Measurements from ENCODE around the gene MOB1B.
"Not testable (repeated sequence)": the region's sequence is repeated elsewhere in the genome, so short reads cannot be mapped to it uniquely, and the experiment has no call there.

Gene MOB1B

DNA sequence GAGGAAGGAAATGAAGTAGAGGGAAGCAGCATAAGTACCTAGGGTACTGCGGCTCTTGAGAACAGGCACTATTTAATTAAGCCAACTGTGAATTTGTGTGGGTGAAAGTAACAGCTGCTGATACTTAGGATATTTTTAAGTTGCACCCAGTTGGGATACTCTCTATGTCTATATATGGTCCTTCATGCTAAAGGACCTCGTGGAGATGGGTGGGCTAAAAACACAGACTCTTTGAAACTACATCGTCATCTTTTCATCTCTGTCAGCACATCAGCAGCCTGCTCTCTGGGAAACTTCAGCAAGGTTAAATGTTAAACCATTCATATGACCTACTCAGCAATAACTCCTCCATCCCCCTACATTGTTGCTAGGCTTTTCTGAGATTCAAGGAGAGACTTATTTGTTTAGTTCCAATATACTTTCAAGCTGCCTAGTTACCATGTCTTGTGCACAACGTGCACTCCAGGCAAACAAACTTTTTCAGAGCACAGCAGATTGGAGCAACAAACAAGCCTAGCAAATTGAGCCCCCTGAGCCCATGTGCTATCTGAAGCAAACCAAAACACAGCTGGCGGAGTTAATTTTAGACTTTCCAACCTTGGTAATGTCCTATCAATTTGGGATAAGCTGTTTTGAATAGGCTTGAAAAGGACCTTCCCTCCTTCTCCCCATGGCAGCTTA is 6.2 kb upstream of the MOB1B start:
- H3K27me3 ChIP-seq (ENCODE audit: insufficient read depth, insufficient read length) = no peaks in the 10 kb centered on the region
- no peak for TF ChIP-seq YY1 (IDR thresholded peaks at IDR 0.05; ENCODE audit: insufficient read depth, insufficient read length)
- TF ChIP-seq ZNF274 (IDR thresholded peaks at IDR 0.05; ENCODE audit: low read depth, low read length) = no peak
- no peak for TF ChIP-seq SUZ12 (IDR thresholded peaks at IDR 0.05; ENCODE audit: extremely low read depth, insufficient read depth, insufficient read length)
- H3K4me1 ChIP-seq (ENCODE audit: insufficient read depth, insufficient read length) = no peaks in the 10 kb centered on the region
- no peak for DNase-seq (ENCODE audit: low read depth, low spot score)
- H3K4me3 ChIP-seq (ENCODE audit: insufficient read length, low read depth) = no peak overlapping the region
- no peaks in the 10 kb centered on the region for H3K9me3 ChIP-seq (ENCODE audit: insufficient read depth, low read length)
- H3K36me3 ChIP-seq (ENCODE audit: insufficient read depth, insufficient read length, low read length) = no peaks in the 10 kb centered on the region
- no peak overlapping the region for H3K9ac ChIP-seq (ENCODE audit: insufficient read length, low read depth)

DNA sequence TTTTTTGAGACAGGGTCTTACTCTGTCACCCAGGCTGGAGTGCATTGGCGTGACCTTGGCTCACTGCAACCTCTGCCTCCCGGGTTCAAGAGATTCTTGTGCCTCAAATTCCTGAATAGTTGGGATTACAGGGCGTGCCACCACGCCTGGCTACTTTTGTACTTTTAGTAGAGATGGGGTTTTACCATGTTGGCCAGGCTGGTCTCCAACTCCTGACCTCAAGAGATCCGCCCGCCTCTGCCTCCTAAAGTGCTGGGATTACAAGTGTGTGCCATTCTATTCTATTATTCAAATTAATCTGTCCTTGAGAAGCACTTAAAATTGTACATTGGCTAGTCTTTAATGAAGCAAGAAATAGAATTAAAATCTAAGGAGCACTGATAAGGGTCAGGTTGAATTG is 3.6 kb upstream of the MOB1B start:
- not testable (repeated sequence) for H3K9ac ChIP-seq (ENCODE audit: insufficient read length, low read depth); H3K9me3 ChIP-seq (ENCODE audit: insufficient read depth, low read length); H3K4me1 ChIP-seq (ENCODE audit: insufficient read depth, insufficient read length); H3K4me3 ChIP-seq (ENCODE audit: insufficient read length, low read depth); DNase-seq (ENCODE audit: low read depth, low spot score); H3K27me3 ChIP-seq (ENCODE audit: insufficient read depth, insufficient read length); H3K36me3 ChIP-seq (ENCODE audit: insufficient read depth, insufficient read length, low read length)

DNA sequence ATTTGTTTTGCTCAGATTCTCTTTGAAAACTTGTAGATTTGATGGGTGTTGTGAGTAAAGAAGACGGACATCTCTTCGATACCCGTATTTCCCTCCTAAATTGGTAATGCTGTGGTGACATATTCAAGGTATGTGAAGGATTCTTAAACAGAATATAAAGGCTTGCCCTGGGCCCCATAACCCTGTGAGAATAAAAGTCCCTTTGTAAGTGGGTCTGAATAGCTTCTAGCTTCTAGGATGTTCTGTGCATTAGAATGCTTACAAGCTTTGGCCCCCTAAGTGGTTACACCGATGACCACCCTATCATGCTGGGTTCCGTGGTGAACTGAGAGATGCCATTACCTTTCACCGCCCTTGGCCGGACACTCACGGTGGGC is 574 bp upstream of the MOB1B start:
- Histone ChIP-seq H3K4me3 (ENCODE audit: insufficient read length, low read depth) (peak overlapping the region; percentile 73), H3K36me3 (ENCODE audit: insufficient read depth, insufficient read length, low read length) (peaks cover 15% of the 10 kb centered on the region), H3K4me1 (ENCODE audit: insufficient read depth, insufficient read length) (no peaks in the 10 kb centered on the region), H3K9ac (ENCODE audit: insufficient read length, low read depth) (peak overlapping the region; percentile 74), H3K9me3 (ENCODE audit: insufficient read depth, low read length) (no peaks in the 10 kb centered on the region), H3K27me3 (ENCODE audit: insufficient read depth, insufficient read length) (no peaks in the 10 kb centered on the region)
- no peak for DNase-seq (ENCODE audit: low read depth, low spot score)
- TF ChIP-seq YY1 (IDR thresholded peaks at IDR 0.05; ENCODE audit: insufficient read depth, insufficient read length) (no peak), SUZ12 (IDR thresholded peaks at IDR 0.05; ENCODE audit: extremely low read depth, insufficient read depth, insufficient read length) (no peak), ZNF274 (IDR thresholded peaks at IDR 0.05; ENCODE audit: low read depth, low read length) (no peak)

DNA sequence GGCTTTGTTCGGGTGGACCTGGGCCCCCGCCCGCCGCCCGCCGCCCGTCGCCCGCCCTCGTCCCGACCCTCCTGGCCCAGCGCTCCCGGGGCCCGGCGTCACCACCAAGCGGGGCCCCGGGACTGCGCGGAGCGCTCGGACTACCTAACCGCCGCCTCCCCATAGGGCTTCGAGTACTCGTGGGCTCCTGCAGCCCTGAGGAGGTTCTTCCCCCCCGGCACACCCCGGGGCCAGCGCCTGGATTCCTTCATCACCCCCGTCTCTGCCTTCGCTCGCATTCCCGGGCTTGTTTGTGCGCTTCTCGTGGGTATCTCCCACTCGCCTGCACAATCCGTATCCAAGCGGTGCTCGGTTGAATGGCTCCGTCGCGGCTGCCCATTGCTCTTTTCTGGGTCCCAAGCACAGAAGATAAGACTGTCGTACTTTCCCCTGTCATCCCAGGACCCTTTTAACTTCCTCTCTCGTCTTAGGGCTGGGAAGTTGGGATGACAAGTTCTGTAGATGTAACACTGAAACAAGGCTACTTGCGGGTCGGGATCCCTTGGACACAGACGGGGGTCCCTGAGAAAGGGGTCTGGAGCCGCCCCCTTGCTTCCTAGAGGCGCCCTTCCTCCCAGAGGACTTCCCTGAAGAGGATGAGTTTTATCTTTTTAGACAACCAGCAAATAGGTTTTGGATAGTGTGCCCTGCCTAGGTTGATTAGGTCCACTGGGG is 565 bp downstream of the MOB1B start:
- no peaks in the 10 kb centered on the region for H3K27me3 ChIP-seq (ENCODE audit: insufficient read depth, insufficient read length)
- H3K9ac ChIP-seq (ENCODE audit: insufficient read length, low read depth) = peak overlapping the region; percentile 83
- no peaks in the 10 kb centered on the region for H3K9me3 ChIP-seq (ENCODE audit: insufficient read depth, low read length)
- H3K4me3 ChIP-seq (ENCODE audit: insufficient read length, low read depth) = peak overlapping the region; percentile 73
- DNase-seq (ENCODE audit: low read depth, low spot score) = no peak
- TF ChIP-seq YY1 (IDR thresholded peaks at IDR 0.05; ENCODE audit: insufficient read depth, insufficient read length) (no peak), ZNF274 (IDR thresholded peaks at IDR 0.05; ENCODE audit: low read depth, low read length) (no peak), SUZ12 (IDR thresholded peaks at IDR 0.05; ENCODE audit: extremely low read depth, insufficient read depth, insufficient read length) (no peak)
- peaks cover 21% of the 10 kb centered on the region for H3K36me3 ChIP-seq (ENCODE audit: insufficient read depth, insufficient read length, low read length)
- no peaks in the 10 kb centered on the region for H3K4me1 ChIP-seq (ENCODE audit: insufficient read depth, insufficient read length)

DNA sequence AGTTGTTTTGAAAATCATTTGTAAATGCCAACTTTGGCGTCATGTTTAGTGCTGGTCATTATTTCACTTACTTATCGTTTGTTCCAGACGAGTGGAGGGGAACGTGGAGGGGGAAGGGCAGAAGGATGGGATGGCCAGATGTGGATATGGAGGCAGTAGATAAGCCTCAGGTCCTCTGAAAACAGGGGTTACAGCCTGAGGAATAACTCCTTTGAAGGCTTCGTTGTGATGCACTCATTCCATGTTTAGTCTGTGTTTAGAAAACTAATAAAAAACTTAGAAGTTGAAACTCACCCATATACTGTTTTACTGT is 1.1 kb downstream of the MOB1B start:
- DNase-seq (ENCODE audit: low read depth, low spot score) = no peak
- H3K9ac ChIP-seq (ENCODE audit: insufficient read length, low read depth) = peak overlapping the region; percentile 83

DNA sequence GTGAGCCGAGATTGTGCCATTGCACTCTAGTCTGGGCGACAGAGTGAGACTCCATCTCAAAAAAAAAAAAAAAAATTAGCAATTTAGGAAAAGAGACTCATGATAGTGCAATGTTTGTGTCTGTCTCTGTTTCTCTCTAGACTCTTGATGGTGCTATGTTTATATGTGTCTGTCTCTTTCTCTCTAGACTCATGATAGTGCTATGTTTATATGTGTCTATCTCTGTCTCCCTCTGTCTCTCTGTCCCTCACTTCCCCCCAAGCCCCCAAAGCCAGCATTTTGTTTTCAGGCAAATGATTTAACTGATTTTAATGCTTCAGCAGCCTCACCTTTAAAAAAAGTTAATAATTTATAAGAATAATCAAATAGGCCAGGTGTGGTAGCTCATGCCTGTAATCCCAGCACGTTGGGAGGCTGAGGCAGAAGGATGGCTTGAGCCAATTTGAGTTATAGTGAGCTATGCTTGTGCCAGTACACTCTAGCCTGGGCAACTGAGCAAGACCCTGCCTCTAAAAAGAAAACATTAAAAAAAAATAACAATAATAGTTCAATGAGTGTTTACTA is 6.9 kb downstream of the MOB1B start:
- H3K9me3 ChIP-seq (ENCODE audit: insufficient read depth, low read length) = no peaks in the 10 kb centered on the region
- H3K9ac ChIP-seq (ENCODE audit: insufficient read length, low read depth) = no peak overlapping the region
- no peak for DNase-seq (ENCODE audit: low read depth, low spot score)
- H3K27me3 ChIP-seq (ENCODE audit: insufficient read depth, insufficient read length) = no peaks in the 10 kb centered on the region
- H3K36me3 ChIP-seq (ENCODE audit: insufficient read depth, insufficient read length, low read length) = peaks cover 21% of the 10 kb centered on the region
- no peak for TF ChIP-seq ZNF274 (IDR thresholded peaks at IDR 0.05; ENCODE audit: low read depth, low read length)
- no peak for TF ChIP-seq YY1 (IDR thresholded peaks at IDR 0.05; ENCODE audit: insufficient read depth, insufficient read length)
- no peak for TF ChIP-seq SUZ12 (IDR thresholded peaks at IDR 0.05; ENCODE audit: extremely low read depth, insufficient read depth, insufficient read length)
- no peaks in the 10 kb centered on the region for H3K4me1 ChIP-seq (ENCODE audit: insufficient read depth, insufficient read length)
- no peak overlapping the region for H3K4me3 ChIP-seq (ENCODE audit: insufficient read length, low read depth)

More for the DNA sequence above, 1.1 kb downstream of the MOB1B start:
- Histone ChIP-seq H3K4me1 (ENCODE audit: insufficient read depth, insufficient read length) (no peaks in the 10 kb centered on the region), H3K27me3 (ENCODE audit: insufficient read depth, insufficient read length) (no peaks in the 10 kb centered on the region), H3K9me3 (ENCODE audit: insufficient read depth, low read length) (no peaks in the 10 kb centered on the region), H3K36me3 (ENCODE audit: insufficient read depth, insufficient read length, low read length) (peaks cover 21% of the 10 kb centered on the region), H3K4me3 (ENCODE audit: insufficient read length, low read depth) (peak overlapping the region; percentile 73)
- TF ChIP-seq SUZ12 (IDR thresholded peaks at IDR 0.05; ENCODE audit: extremely low read depth, insufficient read depth, insufficient read length) (no peak), YY1 (IDR thresholded peaks at IDR 0.05; ENCODE audit: insufficient read depth, insufficient read length) (no peak), ZNF274 (IDR thresholded peaks at IDR 0.05; ENCODE audit: low read depth, low read length) (no peak)

DNA sequence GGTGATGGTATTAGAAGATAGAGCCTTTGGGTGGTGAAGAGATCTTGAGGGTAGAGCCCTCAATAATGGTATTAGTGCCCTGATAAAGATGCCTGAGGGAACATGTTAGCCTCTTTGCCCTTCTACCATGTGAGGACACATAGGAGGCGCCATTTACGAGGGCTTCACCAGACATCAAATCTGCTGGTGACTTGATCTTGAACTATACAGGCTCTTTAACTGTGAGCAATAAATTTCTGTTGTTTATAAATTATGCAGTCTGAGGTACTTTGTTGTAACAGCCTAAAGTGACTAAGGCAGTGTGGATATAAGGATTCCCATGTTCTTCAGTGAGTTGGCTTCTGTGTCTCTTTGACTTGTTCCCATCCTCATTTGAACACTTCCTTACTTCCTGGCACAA is 11.8 kb downstream of the MOB1B start:
- no peaks in the 10 kb centered on the region for H3K27me3 ChIP-seq (ENCODE audit: insufficient read depth, insufficient read length)
- no peaks in the 10 kb centered on the region for H3K4me1 ChIP-seq (ENCODE audit: insufficient read depth, insufficient read length)
- H3K4me3 ChIP-seq (ENCODE audit: insufficient read length, low read depth) = no peak overlapping the region
- no peak for DNase-seq (ENCODE audit: low read depth, low spot score)
- no peak overlapping the region for H3K9ac ChIP-seq (ENCODE audit: insufficient read length, low read depth)
- TF ChIP-seq ZNF274 (IDR thresholded peaks at IDR 0.05; ENCODE audit: low read depth, low read length) (no peak), SUZ12 (IDR thresholded peaks at IDR 0.05; ENCODE audit: extremely low read depth, insufficient read depth, insufficient read length) (no peak), YY1 (IDR thresholded peaks at IDR 0.05; ENCODE audit: insufficient read depth, insufficient read length) (no peak)
- no peaks in the 10 kb centered on the region for H3K36me3 ChIP-seq (ENCODE audit: insufficient read depth, insufficient read length, low read length)
- no peaks in the 10 kb centered on the region for H3K9me3 ChIP-seq (ENCODE audit: insufficient read depth, low read length)

Measured in NT2/D1 (cell line).